Stimulated activated CD4-positive, alpha-beta T cell treated with anti-CD3 and anti-CD28 coated beads, TNF-alpha, amount 100 ng/mL, for 4 hours (primary cell): ENCODE measurements around the gene CNTN5.

Source experiments
- DNase-seq, 3 experiments: peaks; one replicate each; pipeline ENCODE4 v3.0.0-alpha.2; 2020; ENCODE audit warnings: low read depth in 3 of 3

Gene CNTN5

DNA sequence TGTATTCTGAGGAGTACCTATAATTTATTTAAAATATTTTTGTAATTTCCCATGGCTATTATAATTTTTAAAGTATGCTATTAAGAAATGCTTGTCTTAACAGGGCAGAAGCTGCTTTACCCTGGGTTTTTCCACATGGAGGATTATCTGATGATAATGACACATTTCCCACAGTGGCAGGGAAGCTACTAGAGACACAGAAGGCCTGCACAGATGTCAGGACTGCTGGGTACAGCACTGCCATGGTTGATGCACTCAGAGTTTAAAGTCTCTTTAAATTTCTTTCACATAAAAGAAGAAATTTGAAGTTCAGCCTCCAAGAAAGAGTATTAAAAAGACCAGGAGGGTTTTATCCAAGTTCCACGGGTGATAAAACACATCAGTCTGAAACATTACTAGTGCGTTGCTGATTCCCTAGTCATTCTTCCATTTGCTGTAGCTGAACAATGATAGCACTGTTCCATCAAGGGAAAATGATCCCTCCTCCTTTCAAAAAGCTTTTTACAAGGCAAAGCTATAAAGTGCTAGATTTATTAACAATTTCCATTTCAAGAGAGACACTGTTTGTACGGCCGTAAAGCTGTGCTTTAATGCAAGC is 363.0 kb downstream of the CNTN5 start:
- no peak for DNase-seq

DNA sequence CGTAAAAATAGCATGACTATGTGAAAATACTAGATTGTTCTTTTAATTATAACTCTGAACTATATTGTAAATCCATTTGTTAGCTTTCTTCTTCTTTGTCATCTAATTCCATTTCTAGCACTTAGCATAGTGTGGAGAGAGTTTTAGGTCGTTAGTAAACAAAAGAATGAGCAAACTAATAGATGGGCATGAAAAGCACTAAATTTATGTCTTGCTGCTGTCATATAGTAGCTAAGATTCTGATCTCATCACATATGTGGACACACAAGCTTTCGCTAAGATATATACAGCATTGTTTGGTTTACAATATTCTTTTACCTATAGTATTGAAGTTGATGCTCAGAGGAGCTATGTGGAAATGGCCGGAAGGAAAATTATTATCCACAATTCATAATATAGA is 370.5 kb downstream of the CNTN5 start:
- DNase-seq: no peak

DNA sequence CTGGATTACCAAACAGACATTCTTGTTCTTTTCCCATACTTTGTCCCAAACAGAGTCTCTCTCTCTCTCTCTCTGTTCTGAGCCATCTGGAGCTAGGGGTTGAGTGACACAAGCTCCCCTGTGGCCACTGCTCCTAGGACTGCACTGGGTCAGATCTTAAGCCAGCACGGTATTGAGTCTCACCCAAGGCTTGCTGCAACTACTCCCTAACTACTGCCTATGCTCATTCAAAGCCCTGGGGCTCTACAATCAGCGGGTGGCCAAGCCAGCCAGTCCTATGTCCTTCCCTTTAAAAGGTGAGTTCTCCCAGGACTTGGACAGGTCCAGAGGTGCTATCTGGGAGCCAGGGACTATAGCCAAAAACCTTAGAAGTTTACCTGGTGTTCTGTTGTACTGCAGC is 385.6 kb downstream of the CNTN5 start:
- no peak for DNase-seq

DNA sequence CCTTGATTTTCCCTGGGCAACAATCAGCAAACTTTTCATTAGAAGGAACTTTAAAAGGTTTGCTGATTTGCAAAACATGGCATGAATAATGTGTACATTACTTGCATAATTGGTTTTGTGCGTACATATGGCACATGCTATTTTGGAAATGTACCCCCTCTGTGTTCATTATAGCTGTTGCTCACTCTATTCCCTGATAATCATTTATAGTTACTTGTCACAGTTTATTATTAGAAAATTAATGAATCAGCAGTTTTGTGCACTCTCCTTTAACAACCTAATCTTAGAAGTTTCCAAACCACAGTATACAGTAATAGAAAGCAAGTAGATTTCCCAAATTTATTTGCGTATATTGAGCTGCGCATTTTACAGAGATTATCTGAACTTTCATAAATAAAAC is 389.9 kb downstream of the CNTN5 start:
- no peak for DNase-seq

DNA sequence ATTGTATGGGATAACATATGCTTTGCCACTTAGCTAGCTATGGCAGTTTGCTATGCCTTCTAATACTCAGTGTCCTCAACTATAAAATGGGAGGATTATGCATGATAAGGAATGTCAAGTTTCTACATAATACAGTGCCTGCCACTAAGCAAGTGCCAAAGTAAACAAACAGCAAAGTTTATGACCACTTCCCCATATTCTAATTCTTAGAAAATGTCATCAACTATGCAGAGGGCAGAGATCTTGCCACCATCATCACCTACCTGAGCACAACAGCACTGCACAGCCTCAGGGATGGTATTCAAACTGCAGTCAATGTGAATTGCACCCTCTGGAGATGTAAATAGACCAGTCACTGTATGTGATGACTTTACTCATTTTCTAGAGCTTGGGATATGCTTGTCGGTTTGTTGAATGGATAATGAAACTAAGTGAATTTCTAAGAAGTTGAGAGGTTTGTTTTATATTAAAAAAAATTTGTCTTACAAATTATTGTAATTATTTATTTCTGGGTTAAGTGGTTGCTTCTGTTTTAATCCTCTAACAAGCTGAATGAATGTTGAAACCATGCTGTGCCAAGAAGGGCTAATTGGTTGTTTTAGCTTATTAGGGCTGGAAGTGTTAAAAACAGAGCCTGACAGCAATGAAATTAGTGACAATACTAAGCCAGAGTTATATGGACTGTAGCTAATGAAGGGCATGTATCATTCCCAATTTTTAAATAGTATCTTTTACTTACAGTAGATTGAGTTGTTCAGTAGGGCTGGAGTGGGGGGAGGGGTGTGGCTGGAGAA is 398.4 kb downstream of the CNTN5 start:
- no peak for DNase-seq

DNA sequence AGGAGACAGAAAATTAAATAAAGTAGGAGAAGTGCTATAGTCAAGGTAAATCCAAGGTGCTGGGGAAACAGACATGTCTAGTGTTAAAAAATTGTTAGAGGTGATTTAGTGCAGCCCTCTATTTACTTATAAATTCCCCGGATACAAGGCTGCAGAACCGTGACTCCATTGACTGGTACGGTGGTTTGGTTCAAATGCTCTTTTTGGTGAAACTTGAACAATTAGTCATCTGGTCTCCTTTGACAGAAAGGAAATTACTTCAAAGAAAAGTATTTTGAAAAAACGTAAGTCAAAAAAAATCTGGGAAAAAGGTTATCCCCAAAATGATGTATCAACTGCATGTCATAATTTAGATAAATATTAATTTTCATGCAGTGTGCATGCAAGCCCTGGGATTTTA is 399.2 kb downstream of the CNTN5 start:
- no peak for DNase-seq

DNA sequence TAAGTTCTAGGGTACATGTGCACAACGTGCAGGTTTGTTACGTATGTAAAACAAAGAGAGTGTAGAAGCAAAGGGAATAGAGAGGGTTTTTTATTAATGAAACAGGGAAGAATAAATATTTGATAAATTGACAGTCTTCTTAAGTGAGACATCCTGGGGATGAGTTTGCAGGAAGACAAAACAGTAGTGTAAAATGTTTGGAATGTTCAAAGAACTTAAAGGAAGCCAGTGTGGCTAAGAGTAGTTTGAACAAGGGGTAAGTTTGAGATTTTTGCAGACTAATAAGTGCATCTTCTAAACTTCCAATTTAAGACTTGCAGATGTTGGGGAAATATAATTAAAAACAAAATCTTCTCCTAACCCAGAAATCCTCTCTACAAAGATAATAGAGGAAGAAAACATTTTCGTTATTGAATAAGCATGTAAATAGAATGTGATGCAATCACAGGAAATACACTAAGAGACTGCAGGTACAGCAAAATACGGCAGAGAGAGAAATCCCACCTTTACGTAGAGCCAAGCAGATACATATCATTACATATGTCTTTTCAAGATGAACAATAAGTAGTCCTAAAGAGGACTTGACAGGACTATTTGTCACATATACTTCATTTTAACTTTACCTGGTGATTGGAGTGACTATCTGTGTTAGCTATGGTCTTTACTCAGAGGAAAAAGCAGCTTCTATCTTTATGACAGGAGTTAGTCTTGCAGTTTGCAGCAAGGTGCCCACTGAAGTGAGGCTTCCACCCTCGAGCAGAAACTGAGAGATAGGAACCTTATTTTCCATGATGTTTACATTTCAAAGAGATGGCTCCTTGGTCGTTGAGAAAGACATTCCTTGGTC is 402.1 kb downstream of the CNTN5 start:
- no peak for DNase-seq

DNA sequence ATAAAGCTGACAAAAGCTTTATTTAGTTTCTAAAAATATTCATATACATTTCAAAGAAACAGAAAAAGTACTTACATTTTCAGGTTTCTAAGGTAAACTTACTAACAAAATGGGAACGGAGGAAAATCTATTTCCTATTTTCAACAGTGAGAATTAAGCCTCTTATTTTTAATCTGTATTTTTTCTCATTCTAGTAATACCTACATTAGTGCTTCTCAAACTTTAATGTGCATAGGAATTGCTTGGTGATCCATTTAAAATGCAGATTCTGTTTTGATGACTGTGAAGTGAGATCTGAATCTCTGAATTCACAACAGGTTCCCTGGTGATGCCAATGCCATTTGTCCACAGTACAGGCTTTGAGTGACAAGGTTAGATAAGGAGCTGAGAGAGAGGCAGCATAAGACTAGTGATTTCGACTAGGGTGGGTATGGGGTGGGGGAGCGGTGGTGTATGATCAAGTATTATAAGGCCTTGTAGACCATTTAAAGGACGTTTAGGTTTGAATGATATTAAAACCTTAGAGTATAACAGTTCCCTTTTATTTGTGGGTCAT is 402.8 kb downstream of the CNTN5 start:
- no peak for DNase-seq

DNA sequence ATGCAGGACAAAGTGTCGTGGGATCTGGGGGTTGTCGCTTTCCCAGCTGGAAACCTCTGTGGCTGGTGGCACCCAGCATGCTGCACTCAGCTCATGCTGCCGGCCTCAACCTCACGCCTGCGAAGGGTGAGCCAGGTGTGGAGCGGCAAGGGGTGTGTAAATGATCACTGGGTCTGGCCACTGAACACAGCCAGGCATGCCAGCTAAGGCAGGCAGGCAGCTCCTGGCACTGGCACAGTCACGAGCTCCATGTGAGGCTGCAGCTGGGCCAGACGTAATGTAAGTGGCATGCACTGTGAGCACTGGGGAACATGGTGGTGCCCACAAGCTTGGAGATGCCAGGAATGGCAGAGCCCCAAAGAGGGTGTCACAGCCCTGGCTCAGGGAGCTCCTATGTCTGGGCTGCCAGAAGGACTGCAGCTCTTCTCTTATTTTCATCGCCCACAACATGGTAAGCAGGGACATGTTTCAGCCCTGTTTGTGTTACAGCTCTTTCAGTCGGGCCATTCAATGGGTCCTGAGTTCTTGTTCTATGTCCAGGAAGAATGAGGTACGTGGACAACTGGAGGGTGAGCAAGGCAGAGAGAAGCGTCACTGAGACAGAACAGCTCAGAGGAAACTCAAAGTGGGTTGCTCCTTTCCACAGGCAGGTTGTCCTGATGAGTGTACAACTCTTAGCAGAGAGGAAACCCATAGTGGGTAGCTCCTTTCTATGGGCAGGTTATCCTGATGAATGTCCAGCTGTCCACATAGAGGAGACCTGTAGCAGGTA is 403.8 kb downstream of the CNTN5 start:
- DNase-seq: no peak

DNA sequence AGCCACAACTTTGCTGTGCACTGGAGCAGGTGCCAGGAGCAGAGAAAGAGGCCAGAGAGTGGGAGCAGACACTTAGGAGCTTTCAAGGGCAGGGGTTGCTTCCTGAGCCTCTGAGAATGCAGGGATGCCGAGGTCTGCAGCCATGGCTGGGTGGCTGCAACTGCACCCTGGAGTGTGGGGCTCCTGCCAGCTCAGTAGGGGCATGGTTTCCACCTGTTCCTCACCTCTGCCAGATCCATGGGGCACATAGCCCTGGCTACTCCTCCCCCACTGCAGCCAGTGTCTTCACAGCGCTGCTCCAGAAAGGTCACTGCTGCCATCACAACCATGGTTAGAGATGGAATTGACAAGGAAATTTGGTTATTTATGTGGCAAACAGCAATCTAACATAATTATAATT is 404.8 kb downstream of the CNTN5 start:
- no peak for DNase-seq

DNA sequence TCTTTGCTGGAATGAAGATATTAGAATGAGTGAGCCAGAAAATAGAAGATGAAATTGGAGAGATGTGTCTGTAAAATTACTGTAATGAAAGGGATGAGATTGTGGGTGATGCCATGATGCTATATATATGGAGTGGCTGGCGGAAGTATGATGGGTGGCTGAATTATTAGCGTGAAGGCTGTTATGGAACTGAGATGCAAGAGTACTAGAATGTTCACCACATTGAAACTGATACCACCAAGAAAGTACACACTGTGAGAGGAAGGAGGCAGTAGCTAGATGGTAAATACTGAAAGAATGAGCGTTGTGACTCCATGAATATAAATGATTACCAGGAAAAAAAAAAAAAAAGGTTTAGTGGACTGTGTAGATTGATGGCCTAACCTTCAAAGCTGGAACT is 411.9 kb downstream of the CNTN5 start:
- DNase-seq: no peak

DNA sequence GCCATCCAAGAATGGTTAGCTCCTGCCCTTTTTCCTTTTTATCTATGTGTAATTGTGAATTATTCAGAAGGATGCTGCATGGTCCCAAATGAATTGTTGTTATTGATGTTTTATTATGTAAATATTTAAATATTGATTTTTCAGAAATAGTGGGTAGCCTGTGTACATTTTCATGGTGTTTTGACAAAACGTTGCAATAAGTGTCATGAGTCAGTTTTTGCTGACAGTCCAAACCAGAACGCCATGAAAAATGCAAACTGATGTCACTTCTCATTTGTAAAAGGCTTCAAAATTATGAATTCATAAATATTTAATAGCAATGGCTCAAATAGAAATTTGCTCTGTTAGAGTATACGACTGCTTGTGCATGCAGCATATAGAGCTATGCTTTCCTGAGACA is 422.5 kb downstream of the CNTN5 start:
- no peak for DNase-seq

DNA sequence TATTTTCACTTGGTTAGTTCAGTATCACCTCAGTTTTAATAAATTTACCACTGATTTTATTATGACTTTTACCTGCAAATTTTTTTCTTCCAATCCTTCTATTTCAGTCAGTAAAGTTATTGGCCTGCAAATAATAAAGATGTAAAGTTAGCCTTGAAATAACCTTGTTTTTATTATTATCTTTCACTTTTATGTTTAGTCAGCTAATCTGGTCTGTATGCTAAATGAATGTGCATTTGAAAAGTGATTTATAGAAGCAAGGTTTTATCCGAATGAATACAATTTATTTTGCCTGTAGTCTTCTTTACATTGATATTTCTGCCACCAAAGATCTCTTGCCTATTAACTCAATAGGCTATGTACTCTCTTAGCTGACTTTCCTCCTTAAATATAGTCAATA is 425.7 kb downstream of the CNTN5 start:
- no peak for DNase-seq

DNA sequence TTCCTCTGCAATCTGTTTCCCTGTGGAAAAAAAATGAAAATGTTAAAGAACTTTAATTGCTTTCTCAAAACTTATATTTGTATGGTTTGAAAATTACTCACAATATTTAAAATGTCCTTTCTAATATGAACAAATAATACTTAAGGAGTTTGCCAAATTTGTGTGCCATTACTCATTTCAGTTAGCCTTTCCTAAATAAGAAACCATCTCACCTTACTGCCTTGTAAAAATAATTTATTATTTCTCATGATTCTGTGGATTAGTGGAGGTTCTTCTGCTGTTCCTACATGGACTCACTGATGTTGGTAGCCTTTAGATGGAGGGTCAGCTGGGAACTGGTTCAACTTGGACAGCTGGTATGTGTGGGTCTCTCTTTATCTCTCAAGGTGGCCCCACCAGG is 428.6 kb downstream of the CNTN5 start:
- no peak for DNase-seq

DNA sequence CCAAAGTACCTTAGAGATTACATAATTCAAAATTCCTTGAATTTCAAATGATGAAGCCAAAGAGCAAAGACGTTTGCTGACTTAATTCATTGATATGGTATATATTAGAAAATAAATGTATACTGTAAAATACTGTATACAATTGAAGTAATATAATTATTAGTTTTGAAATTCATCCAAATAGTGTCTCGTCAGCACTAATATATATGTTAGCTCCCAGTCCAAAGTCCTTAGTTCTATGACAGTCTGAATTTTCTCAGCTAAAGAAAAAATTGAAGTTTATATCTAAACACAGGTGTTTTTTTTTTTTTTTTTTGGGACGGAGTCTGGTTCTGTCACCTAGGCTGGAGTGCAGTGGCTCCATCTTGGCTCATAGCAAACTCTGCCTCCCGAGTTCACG is 431.3 kb downstream of the CNTN5 start:
- no peak for DNase-seq

DNA sequence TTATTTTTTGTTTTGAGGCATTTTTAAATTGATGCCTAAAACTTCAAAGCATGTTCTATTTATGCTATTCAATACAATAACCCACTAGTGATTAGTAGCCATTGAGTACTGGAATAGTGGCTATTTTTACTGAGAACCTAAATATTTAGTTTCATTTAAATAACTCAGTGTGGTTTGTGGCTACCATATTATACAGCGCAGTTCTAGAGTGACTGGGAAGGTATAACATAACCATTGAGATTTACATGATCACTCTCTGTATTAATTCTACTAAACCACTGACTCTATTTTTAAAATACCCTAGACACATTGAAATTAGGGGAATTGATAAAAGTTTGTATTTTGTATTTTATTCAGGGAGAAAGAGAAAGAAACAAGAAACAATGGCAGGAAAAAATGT is 441.2 kb downstream of the CNTN5 start:
- no peak for DNase-seq

DNA sequence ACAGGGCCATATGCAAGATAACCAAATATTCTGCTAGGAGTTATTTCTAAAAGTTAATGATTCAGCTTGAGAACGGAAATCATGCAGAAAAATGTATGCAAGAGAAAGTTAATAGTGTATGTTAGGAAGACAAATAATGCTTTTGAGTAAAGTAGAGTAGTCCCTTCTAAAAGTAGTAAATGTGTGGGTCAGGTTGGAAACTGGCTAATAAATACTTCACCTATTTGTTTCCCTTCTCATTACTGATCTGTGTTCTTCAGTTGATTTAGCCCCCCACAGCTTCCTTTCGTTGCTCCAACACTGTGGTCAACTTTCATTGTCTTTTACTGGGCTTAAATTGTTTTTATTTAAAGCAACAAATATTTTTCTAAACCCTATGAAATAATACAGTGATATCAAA is 444.2 kb downstream of the CNTN5 start:
- no peak for DNase-seq

DNA sequence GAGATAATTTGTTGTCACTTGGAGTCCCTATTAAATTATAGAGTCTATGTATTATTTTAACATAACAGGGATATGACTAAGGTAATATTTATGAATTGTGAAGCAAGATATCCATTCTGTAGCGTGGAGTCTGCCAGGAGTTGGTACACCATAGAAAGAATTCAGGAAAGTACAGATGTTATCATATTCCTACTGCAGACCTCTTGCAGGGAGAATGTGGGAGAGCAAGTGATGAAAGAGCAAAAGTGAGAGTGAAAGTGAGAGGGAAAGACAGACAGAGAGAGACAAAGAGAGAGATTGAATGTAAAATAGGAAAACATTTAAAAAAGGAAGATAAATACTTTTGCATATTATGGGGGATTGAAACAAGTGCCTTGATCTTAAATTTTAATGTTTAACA is 468.8 kb downstream of the CNTN5 start:
- DNase-seq: no peak

DNA sequence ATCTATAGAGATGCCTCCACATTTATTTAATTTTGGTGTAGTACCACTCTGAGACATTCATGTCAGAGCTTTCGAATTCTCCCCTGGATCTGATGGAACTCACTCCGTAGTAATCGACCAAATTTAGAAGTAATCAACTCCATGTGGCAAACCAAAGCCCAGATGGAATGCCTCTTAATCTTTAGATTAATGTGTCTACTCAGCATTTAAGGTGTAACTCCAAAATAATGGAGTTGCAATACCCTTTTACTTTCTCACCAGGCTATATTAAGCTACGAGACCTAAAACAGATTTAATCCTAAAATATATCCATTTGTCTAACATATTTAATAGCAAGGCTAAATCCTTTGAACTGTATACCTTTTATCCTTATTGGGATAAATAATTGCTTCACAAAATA is 473.3 kb downstream of the CNTN5 start:
- DNase-seq: no peak

DNA sequence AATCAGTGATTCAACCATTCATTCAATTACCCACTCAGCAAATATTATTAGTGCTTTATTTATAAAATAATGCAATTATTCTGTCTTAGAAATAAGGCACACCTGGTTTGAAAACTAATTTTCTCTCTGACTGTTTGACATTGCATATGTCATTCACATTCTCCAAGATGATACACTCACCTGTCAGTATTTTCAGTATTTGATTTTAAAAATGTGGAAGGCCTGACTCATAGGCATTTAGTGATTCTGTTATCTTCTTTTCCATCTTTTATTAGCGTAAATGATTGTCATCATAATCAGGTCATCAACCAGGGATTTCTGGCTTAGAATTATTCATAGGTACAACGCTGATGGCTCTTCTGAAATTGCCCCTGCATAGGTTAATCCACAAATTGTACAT is 480.9 kb downstream of the CNTN5 start:
- no peak for DNase-seq

DNA sequence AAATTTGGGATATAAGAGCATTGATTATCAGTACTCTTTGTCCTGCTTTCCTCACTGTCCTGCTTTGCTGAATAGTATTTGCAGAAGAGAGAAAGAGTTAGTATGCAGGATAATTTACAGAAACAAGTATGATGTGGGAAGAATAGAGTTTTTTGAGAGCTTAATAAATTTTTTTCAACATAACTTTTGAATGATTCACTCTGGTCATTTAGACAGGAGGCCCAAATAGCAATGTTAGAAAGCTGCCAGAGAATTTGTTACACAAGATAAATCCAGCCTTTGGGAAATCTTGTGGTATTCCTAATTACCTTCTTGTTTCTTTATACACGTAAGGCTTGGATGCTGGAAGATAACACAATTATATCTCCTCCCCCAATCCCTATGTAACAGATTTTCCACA is 484.6 kb downstream of the CNTN5 start:
- DNase-seq: no peak

DNA sequence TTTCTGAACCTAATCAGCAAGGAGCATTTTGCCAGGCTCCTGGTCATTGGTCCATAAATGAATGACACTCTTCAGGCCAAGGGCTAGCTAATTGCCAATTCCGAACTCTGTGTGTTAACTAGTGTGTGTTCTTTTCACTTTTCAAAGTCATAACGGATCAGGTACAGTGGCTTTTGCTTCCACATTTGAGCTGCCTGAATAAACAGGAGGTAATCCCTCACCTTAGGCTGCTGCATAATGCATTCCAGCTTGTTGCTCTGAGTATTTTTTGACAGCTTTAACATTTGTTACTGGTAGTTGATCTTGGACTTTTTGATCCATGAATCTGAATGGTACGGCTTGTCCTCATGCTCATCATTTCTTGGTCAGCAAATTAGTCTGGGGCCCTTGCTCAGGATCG is 485.1 kb downstream of the CNTN5 start:
- DNase-seq: no peak
